DMS153 (cell line): ENCODE results near the gene STX10.
A peak's percentile ranks its signal among the peaks of the same experiment; 100 is the strongest.

Source experiments
- DNase-seq: peaks from one replicate; lab custom pipeline; 2025; lab: John Stamatoyannopoulos, UW

The STX10 gene

GRCh38 chr19:13100031-13100588, 50.1 kb downstream of the STX10 start:
- no peak for DNase-seq

GRCh38 chr19:13099073-13099999, 50.8 kb downstream of the STX10 start:
- peak; percentile 74 for DNase-seq

- DNase-seq = no peak
Observed at GRCh38 chr19:13098277-13099072, 51.7 kb downstream of the STX10 start.

DNA sequence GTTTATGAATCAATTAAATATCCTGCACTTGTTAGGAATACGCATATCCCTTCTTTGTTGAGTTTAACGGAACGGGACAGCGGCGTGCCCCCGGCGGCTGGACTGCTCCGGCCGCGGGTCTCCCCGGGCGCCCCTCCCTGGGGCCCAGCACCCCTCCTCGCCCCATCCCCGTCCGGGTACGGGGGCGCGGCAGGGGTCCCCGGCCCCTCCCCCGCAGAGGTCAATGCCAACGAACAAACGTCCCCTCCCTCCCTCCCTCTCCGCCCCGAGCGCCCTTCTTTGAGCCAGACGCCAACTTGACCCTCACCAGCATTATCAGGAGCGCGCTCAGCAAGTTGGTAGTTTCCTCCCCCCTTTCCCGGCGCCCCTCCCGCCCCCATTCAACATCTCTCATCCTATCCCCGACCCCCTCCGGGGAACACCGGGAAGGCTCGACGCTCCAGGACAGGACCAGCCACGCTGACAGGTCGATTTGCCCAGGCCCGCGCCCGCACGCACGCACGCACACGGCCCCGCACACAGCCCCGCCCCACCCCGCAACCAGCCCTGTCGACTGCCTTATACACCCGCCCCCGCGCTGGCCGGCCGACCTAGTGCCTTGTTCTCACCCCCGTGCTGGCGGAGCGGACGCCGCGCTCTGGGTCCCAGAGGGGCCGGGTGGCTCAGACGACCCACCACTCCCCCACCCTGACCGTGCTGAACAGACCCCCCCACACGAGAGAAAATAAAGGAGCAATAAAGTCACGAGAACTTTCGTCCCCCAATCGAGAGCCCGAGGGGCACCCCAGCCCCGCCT, 52.5 kb downstream of the STX10 start:
- no peak for DNase-seq

GRCh38 chr19:13097033-13097462, 53.1 kb downstream of the STX10 start:
- DNase-seq = no peak

DNA sequence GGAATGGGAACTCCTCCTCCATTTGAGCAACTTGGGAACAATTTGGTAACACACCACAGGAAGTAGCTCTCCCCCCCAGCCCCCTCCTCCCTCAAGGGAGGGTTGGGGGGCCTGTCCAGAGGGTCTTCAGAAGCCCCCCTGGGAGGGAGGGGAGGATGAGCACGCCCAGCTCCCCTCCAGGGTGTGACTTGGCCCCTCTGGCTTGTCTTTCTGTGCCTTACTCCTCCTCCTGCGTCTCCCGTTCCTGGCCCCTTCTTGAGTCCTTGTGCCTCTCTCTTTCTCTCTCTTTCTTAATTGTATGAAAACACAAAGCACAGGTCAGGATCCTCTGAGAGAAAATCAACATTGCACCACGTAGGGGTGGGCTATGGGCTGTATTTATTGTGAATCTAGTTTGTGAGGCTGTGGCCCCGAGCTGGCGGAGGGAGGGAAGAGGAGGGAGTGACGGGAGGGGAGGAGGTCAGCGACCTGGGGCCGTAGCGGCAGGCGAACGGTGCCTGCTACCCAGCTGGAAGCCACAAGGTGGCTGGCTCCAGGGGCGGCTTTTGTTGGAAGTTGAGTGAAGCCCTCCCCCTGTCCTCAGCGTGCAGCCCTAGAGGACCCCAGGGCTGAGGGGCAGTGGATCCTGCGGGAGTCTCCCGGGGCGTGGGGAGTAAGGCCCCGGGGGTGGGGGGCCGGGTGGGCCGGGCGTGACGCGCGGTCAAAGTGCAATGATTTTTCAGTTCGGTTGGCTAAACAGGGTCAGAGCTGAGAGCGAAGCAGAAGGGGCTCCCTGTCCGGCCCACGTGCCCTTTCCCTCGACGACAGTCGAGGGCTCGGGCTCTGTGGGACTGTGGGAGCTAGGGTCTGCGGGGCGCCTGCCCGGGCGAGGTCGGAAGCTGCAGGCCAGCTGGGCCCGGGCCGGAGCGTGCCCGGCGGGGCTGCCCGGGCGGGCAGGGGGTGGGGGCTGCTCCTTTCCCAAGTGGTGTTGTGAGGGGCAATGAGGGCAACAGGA, 53.9 kb downstream of the STX10 start:
- no peak for DNase-seq

DNA sequence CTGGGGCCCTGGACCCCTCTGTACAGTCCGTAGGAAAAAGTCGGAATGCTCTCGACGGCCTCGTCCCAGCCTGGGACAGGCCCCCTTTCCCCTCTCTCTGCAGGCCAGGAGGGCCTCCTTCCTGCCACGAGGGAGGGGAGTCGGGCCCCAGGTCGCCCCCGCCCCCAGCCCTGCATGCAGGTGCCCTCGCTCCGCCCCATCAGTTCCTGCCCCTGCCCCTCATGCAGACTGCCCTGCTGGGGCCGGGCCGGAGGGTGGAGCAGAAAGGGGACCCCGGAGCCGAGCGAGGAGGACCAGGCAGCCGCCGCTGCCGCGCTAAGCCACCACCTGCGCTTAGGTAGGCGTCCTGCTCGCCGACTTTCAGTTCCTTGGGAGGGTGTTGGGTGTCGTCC, 54.8 kb downstream of the STX10 start:
- DNase-seq = no peak

- DNase-seq = no peak
Observed at GRCh38 chr19:13094771-13095392, 55.3 kb downstream of the STX10 start.

- no peak for DNase-seq
Observed at GRCh38 chr19:13094106-13094504, 56.1 kb downstream of the STX10 start.
